DMS114 treated with DMSO at 0.1 percent for 48 hours (cell line): ENCODE data around the gene SH3D21.

Source experiments
- DNase-seq: peaks from one replicate; lab custom pipeline; 2025; ENCODE audit not compliant: unreplicated experiment; lab: John Stamatoyannopoulos, UW

The SH3D21 gene

GRCh38 chr1:36355811-36356210 lies 49.6 kb downstream of the SH3D21 start:
- DNase-seq = no peak

GRCh38 chr1:36358514-36359084 lies 52.4 kb downstream of the SH3D21 start:
- DNase-seq = no peak

GRCh38 chr1:36359383-36359782 lies 53.2 kb downstream of the SH3D21 start:
- DNase-seq = no peak

- no peak for DNase-seq
These were observed 53.9 kb downstream of the SH3D21 start for GRCh38 chr1:36359911-36360550.

GRCh38 chr1:36365381-36365780 lies 59.2 kb downstream of the SH3D21 start:
- DNase-seq = no peak

- no peak for DNase-seq
These were observed 60.0 kb downstream of the SH3D21 start for GRCh38 chr1:36366091-36366661.

- no peak for DNase-seq
These were observed 60.9 kb downstream of the SH3D21 start for GRCh38 chr1:36367066-36367465.

GRCh38 chr1:36367798-36368197 lies 61.6 kb downstream of the SH3D21 start:
- no peak for DNase-seq

GRCh38 chr1:36369061-36369861 lies 63.1 kb downstream of the SH3D21 start:
- peak; percentile 24 for DNase-seq
